ENCODE measurements around the gene ARPC5L. TPM values are rescaled to one million over a fixed set of nuclear protein-coding genes. Genes with fewer than 3 reads are reported as not detected.

ARPC5L gene
- total and polyA plus RNA-seq, 2 of the 8 experiments (the other 6 are each of a cell fraction or from before 2014, with no cell fraction given) = 34.1 to 50.6 TPM

DNA sequence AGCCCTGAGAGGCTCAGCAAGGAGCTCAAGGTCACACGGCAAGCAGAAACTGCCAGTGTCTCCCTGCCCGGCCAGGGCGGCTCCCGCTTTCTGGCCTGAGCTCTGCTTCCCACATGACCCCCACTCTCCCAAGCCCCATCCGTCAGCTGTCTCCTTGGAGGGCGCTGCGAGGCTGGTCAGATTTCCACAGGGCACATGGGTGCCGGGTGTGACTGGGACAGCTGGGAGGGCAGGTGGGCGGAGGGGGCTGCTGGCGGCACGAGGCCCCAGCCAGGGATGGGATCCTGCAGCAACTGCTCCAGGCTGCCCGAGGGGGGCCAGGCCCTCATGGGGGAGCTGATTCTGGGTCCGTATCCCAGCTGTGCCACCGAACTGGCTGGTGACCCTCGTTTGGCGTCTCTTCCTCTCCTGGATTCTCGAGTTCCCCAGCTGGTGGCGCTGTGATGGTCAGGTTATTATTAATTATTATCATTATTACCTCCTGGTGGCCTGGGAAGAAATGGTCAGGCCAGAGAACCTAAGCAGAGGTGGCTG, 21.6 kb upstream of the ARPC5L start:
- no peak overlapping the region; the same call in 1 of the 2 replicates for H2AK5ac ChIP-seq (ENCODE audit: low read depth, low read length)
- no peak overlapping the region for H4K5ac ChIP-seq (ENCODE audit: insufficient read length, low read depth, low read length)
- no peaks in the 10 kb centered on the region for H3K23me2 ChIP-seq (ENCODE audit: low read depth, low read length)
- no peak overlapping the region for H3K4ac ChIP-seq (replicated peaks; ENCODE audit: insufficient read length, low read depth, low read length)
- peak overlapping the region; percentile 63 for H4K8ac ChIP-seq (ENCODE audit: extremely low read depth, insufficient read depth, low read length)
- H3K9ac ChIP-seq (replicated peaks in 1 of 4; ENCODE audit: extremely low read depth in 1 of 4, low read depth in 3 of 4, low read length in 3 of 4) = no peak overlapping the region
- no peak overlapping the region for H3K18ac ChIP-seq (ENCODE audit: extremely low read depth, low read length)
- peak in 1 of 2 experiments; percentile 63 for DNase-seq (ENCODE audit: low read depth in 1 of 2, low spot score in 2 of 2)
- H3K4me3 ChIP-seq (ENCODE audit: extremely low read depth in 1 of 4, insufficient read depth in 2 of 4, low read depth in 3 of 4, low read length in 4 of 4) = no peak overlapping the region
- no peak overlapping the region for H3K14ac ChIP-seq (ENCODE audit: insufficient read length)
- peak overlapping the region; percentile 6; the same call in 1 of the 2 replicates for H2BK20ac ChIP-seq (ENCODE audit: low read length)
- no peak overlapping the region for H2AFZ ChIP-seq (ENCODE audit: low read length)
- WGBS, 2 experiments (ENCODE audit: extremely low coverage in 1 of 2, insufficient coverage in 1 of 2, insufficient read length in 1 of 2, insufficient replicate concordance in 2 of 2, low coverage in 1 of 2, low lambda C conversion rate in 2 of 2, missing lambda C conversion rate in 1 of 2) = 74% methylated on average over 15 of the region's 18 CpGs; no CpG with 5 or more reads in 1 of the 2 experiments
- TF ChIP-seq, protein P1, sequence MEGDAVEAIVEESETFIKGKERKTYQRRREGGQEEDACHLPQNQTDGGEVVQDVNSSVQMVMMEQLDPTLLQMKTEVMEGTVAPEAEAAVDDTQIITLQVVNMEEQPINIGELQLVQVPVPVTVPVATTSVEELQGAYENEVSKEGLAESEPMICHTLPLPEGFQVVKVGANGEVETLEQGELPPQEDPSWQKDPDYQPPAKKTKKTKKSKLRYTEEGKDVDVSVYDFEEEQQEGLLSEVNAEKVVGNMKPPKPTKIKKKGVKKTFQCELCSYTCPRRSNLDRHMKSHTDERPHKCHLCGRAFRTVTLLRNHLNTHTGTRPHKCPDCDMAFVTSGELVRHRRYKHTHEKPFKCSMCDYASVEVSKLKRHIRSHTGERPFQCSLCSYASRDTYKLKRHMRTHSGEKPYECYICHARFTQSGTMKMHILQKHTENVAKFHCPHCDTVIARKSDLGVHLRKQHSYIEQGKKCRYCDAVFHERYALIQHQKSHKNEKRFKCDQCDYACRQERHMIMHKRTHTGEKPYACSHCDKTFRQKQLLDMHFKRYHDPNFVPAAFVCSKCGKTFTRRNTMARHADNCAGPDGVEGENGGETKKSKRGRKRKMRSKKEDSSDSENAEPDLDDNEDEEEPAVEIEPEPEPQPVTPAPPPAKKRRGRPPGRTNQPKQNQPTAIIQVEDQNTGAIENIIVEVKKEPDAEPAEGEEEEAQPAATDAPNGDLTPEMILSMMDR (IDR thresholded peaks at IDR 0.05; ENCODE audit: control extremely low read depth in 1 of 3, insufficient read depth in 1 of 3, low read depth in 1 of 3, low read length in 3 of 3) = peak; percentile 44 to 80 (median 59)
- TF ChIP-seq RAD21 (IDR thresholded peaks at IDR 0.05 in 1 of 2, conservative IDR thresholded peaks at IDR 0.05 in 1 of 2; ENCODE audit: low read depth in 2 of 2, low read length in 2 of 2) (peak in 1 of 2 experiments; percentile 16; a peak in 1 of 4 replicates), RXRA (IDR thresholded peaks at IDR 0.05; ENCODE audit: insufficient read depth, low read depth, low read length) (no peak), HDAC2 (IDR thresholded peaks at IDR 0.05; ENCODE audit: borderline replicate concordance in 1 of 2, low read depth in 2 of 2, low read length in 2 of 2) (0 out of 4 replicates have a peak, but pooled peaks of 1 of the 2 experiments have one; percentile 10)
- CTCF ChIA-PET (ENCODE audit: partially characterized antibody) = interaction anchor here (0.6 to 65.2 kb wide), 26 partner anchors 10 to 420 kb away, joined by 3 to 1529 read pairs (median 4); partner anchors contain the start of genes ARPC5L, NR6A1, OLFML2A and RPL35
- H3K9me3 ChIP-seq (ENCODE audit: insufficient read depth in 2 of 2, low read depth in 1 of 2, low read length in 1 of 2) = no peaks in the 10 kb centered on the region
- no peak for FAIRE-seq
- H3K27ac ChIP-seq (ENCODE audit: low read depth, low read length) = 0 out of 2 replicates have a peak overlapping the region, but pooled peaks have one; percentile 5
- no peaks in the 10 kb centered on the region for H3K79me2 ChIP-seq (ENCODE audit: control insufficient read depth in 1 of 2, insufficient read depth in 2 of 2, low read length in 2 of 2)
- no peak overlapping the region for H4K91ac ChIP-seq (replicated peaks; ENCODE audit: insufficient read length, low read length)
- H3K56ac ChIP-seq (replicated peaks; ENCODE audit: insufficient read length, low read depth, low read length) = no peak overlapping the region
- POLR2A ChIA-PET (ENCODE audit: partially characterized antibody) = interaction anchor here (0.6 to 6.4 kb wide), 10 partner anchors 11 to 401 kb away, joined by 3 to 29 read pairs (median 4); partner anchors contain the start of genes ARPC5L, HSPA5, OLFML2A and RPL35
- H4K20me1 ChIP-seq (replicated peaks in 1 of 2; ENCODE audit: control insufficient read depth in 1 of 2, insufficient read depth in 2 of 2, low read length in 2 of 2) = no peaks in the 10 kb centered on the region
- H2BK5ac ChIP-seq (ENCODE audit: low read depth, low read length) = no peak overlapping the region
- H2BK15ac ChIP-seq (ENCODE audit: low read length) = peak overlapping the region; percentile 84; the same call in 1 of the 2 replicates
- no peak overlapping the region for H3K23ac ChIP-seq (ENCODE audit: insufficient read length)
- peaks cover 0 to 14% (median 3%) of the 10 kb centered on the region in 4 experiments; a peak in 4 of 7 replicates for H3K4me1 ChIP-seq (replicated peaks in 1 of 4; ENCODE audit: control insufficient read depth in 3 of 4, insufficient read depth in 4 of 4, low read length in 3 of 4)
- no peak overlapping the region; the same call in 1 of the 2 replicates for H2BK12ac ChIP-seq (ENCODE audit: low read depth, low read length)
- H3K79me1 ChIP-seq (ENCODE audit: low read depth, low read length) = no peaks in the 10 kb centered on the region
- no peaks in the 10 kb centered on the region for H3K27me3 ChIP-seq (replicated peaks in 1 of 4; ENCODE audit: control insufficient read depth in 3 of 4, extremely low read depth in 1 of 4, insufficient read depth in 3 of 4, low read length in 3 of 4)
- H3K36me3 ChIP-seq (ENCODE audit: control insufficient read depth in 2 of 4, insufficient read depth in 4 of 4, low read length in 3 of 4) = no peaks in the 10 kb centered on the region
- H3K4me2 ChIP-seq (ENCODE audit: insufficient read depth in 1 of 2, low read depth in 2 of 2, low read length in 2 of 2) = no peak overlapping the region
- no peak overlapping the region for H2BK120ac ChIP-seq (replicated peaks; ENCODE audit: low read depth, low read length)

Data from H1 (cell line).